Right lobe of liver (tissue), 5 donors: Measurements from ENCODE around the gene SARNP. TPM values are rescaled to one million over a fixed set of nuclear protein-coding genes. Genes with fewer than 3 reads are reported as not detected.

ENCODE experiments used
- small RNA-seq, 2 experiments: library from RNA; depleted of rRNA; stranded (forward); fragments of <200 nt; gene quantifications; one replicate each; pipeline ENCODE3, GENCODE V24; 2016
- total RNA-seq, 6 experiments: library from RNA; depleted of rRNA in 2 of 6; stranded (reverse); fragments of >200 nt in 2 of 6; fragmentation: NEBNext Ultra II Directional in 3 of 6; extraction: Animal tissue kit (Norgen Biotek cat#: 25700) in 3 of 6; gene quantifications; one replicate each; pipeline versions ENCODE4 v1.1.0 to v1.2.4, GENCODE V29; 2016 to 2023
- donor health status: DM: no; HTN: no; CAD: no.
- donor health status: DM: no; HTN: no; CAD: no.
- donor health status: DM: no; HTN: yes; CAD: no.
- donor health status: DM: no; HTN: yes; CAD: no.

SARNP gene
- total RNA-seq, 6 experiments from 2014 or later: 11.3 to 22.3 (median 17.0) TPM

Small RNA genes within 50 kb of the gene (small RNA-seq; reads per million reads assigned to genes)
- gene AC009779.1: 0 reads per million in 2 experiments
- gene RF00017: 0 reads per million in 2 experiments

Other genes starting within 250 kb of the SARNP start
- not detected for gene OR2AP1, start 245.3 kb downstream of the SARNP start, total RNA-seq
- gene OR10P1, start 180.8 kb downstream of the SARNP start, total RNA-seq: not detected
- 10 to 100 TPM in 3 of 6 experiments, 1 to 10 TPM in 3; 3.1 to 20.1 (median 8.3) TPM for gene ITGA7, start 109.8 kb downstream of the SARNP start, total RNA-seq
- 100 to 1,000 TPM in 3 of 6 experiments, 10 to 100 TPM in 3; 81.8 to 175 (median 99.0) TPM for gene BLOC1S1, start 101.7 kb downstream of the SARNP start, total RNA-seq
- 10 to 100 TPM; 26.3 to 52.5 (median 43.0) TPM for gene RDH5, start 97.3 kb downstream of the SARNP start, total RNA-seq
- gene CD63, start 88.7 kb downstream of the SARNP start, total RNA-seq: 100 to 1,000 TPM; 213 to 556 (median 317) TPM
- under 1 TPM; 0.25 to 0.95 (median 0.54) TPM for gene GDF11, start 74.6 kb downstream of the SARNP start, total RNA-seq
- gene ORMDL2, start 317 bp upstream of the SARNP start, total RNA-seq: 10 to 100 TPM; 20.2 to 35.4 (median 24.9) TPM
- 10 to 100 TPM; 11.8 to 17.2 (median 13.1) TPM for gene DNAJC14, start 11.9 kb upstream of the SARNP start, total RNA-seq
- gene MMP19, start 25.2 kb upstream of the SARNP start, total RNA-seq: 1 to 10 TPM; 1.3 to 5.0 (median 1.9) TPM
- gene PYM1, start 110.2 kb upstream of the SARNP start, total RNA-seq: 10 to 100 TPM; 16.5 to 36.4 (median 20.9) TPM
- 1 to 10 TPM; 2.7 to 7.6 (median 4.9) TPM for gene DGKA, start 113.4 kb upstream of the SARNP start, total RNA-seq
- 1 to 10 TPM; 1.5 to 4.5 (median 2.7) TPM for gene PMEL, start 148.3 kb upstream of the SARNP start, total RNA-seq
- 10 to 100 TPM in 3 of 6 experiments, 1 to 10 TPM in 3; 8.0 to 14.9 (median 10.6) TPM for gene CDK2, start 149.1 kb upstream of the SARNP start, total RNA-seq
- 10 to 100 TPM; 36.5 to 60.7 (median 51.6) TPM for gene RAB5B, start 156.4 kb upstream of the SARNP start, total RNA-seq
- 10 to 100 TPM; 31.5 to 63.7 (median 47.9) TPM for gene SUOX, start 179.6 kb upstream of the SARNP start, total RNA-seq
- 1 to 10 TPM in 5 of 6 experiments, under 1 TPM in 1; 0.99 to 2.6 (median 2.3) TPM for gene IKZF4, start 203.3 kb upstream of the SARNP start, total RNA-seq
- gene RPS26, start 224.2 kb upstream of the SARNP start, total RNA-seq: 100 to 1,000 TPM in 2 of 6 experiments, 10 to 100 TPM in 4; 17.2 to 600 (median 24.9) TPM